IPS-18c (cell line): ENCODE results near the gene DNM2.
A peak's percentile ranks its signal among the peaks of the same experiment; 100 is the strongest.

ENCODE experiments used
- H3K4me3 ChIP-seq: 2 replicates; pipeline ENCODE4 v1.7.0; 2013; ENCODE audit warnings: low read depth, mild to moderate bottlenecking, low read length, moderate library complexity; ENCODE audit not compliant: insufficient read depth
- H3K9me3 ChIP-seq: one replicate; pipeline ENCODE4 v1.6.1; 2013; ENCODE audit warnings: mild to moderate bottlenecking, low read length, moderate library complexity; ENCODE audit not compliant: control insufficient read depth, insufficient read depth

DNM2 gene

DNA sequence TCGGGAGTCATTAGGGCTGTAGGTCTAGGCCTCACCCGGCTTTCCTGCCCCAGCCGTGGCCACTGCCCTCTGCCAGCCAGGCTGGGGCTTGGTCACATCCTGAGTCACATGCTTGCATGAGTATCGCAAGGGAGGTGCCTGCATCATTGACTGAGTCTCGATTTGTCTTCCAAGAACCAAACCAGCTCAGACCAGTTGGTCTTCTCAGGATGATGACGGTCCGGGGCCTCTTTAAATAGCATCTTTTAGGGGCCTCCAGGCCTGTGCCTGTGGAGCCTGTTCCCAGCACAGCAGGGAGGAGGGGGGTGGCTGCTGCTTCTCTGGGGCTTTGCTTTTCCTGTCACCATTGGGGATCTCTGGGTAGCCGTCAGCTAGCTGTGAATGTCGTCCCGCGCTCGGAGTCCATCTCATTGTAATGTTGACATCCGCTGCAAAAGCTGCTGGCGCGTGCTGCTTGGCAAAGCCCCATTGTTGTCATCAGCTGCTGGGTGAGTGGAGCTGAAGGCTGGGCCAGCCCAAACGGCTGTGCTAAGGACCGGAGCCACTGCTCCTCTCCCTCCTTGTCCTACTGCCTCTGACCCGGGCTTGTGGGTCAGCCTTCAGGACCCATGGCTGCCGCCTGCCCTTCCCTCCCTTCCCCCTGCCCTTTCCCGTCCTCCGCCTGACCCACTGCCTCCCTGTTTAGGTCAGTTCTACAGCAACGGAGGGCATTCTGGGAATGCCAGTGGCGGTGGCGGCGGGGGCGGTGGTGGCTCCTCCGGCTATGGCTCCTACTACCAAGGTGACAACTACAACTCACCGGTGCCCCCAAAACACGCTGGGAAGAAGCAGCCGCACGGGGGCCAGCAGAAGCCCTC, 31.0 kb upstream of the DNM2 start:
- no peak overlapping the region for H3K4me3 ChIP-seq

DNA sequence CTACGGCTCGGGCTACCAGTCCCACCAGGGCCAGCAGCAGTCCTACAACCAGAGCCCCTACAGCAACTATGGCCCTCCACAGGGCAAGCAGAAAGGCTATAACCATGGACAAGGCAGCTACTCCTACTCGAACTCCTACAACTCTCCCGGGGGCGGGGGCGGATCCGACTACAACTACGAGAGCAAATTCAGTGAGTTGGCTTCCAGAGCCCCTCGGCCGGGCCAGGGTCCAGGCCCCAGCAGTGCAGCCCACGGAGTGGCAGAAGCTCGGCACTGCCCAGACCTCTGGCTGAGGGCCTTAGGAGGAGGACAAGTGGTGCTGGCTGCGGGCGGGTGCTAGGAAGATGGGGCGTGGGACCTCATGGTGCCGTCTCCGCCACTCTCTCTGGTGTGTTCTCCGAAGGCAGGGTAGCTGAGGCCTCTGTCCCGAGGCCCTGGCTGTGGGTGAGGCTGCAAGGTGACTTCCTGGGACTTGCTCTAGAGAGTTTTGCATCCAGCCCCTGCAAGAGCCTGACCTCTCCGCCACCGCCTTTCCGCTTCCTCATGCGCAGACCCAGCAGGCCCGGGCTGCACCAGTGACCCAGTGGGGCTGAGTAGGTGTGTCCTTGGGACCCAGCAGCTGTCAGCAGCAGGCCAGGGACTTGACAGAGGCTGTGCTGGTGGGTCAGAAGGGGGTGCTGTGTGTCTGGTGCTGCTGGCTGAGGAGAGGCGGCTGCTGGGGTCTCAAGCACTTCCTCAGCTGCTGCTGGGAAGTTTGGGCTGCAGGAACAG, 30.2 kb upstream of the DNM2 start:
- no peak overlapping the region for H3K4me3 ChIP-seq
- no peaks in the 10 kb centered on the region for H3K9me3 ChIP-seq

More for the DNA sequence above, 31.0 kb upstream of the DNM2 start:
- no peaks in the 10 kb centered on the region for H3K9me3 ChIP-seq

DNA sequence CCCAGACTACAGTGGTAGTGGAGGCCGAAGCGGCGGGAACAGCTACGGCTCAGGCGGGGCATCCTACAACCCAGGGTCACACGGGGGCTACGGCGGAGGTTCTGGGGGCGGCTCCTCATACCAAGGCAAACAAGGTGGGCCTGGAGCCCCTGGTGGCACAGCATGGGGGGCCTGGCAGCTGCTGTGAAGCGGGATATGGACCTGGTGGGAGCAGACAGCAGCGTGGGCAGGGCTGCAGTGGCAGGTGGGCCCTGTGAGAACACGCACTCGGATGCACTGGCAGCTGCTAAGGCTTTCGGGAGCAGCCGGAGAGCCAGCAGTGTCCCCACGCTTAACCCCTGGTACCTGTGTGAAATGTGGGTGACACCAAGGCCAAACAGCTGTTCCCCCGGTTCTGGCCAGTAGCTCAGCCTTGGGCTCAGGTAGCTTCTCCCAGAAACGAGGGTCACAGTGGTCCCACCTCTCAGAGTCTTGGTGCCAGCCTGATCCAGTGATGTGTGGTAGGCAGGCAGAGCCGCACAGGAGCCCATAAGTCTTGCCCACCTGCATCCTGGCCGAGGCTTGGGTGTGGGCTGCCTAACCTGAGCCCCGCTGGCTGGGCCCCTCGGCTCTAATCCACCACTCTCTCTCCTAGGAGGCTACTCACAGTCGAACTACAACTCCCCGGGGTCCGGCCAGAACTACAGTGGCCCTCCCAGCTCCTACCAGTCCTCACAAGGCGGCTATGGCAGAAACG, 29.2 kb upstream of the DNM2 start:
- Histone ChIP-seq H3K9me3 (no peaks in the 10 kb centered on the region), H3K4me3 (no peak overlapping the region)

DNA sequence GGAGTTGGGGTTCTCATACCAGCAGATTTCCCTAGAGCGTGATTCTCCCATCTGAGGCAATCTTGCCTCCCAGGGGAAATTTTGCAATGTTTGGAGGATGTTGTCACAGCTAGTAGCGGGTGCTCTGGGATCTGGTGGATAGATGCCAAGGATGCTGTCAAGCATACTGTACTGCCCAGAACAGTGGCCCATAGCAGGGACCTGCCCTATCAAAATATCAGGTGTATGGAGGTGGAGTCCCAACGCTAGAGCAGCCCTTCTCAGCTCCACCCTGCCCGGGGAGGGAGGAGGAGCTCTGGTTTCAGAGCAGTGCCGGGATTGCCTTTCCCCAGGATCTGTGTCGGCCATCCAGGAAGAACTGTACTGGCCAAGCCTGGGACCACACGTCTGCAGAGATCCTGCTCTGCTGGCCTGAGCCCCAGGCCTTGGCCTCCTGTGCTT, 27.5 kb upstream of the DNM2 start:
- H3K9me3 ChIP-seq, result no peaks in the 10 kb centered on the region
- H3K4me3 ChIP-seq, result no peak overlapping the region

DNA sequence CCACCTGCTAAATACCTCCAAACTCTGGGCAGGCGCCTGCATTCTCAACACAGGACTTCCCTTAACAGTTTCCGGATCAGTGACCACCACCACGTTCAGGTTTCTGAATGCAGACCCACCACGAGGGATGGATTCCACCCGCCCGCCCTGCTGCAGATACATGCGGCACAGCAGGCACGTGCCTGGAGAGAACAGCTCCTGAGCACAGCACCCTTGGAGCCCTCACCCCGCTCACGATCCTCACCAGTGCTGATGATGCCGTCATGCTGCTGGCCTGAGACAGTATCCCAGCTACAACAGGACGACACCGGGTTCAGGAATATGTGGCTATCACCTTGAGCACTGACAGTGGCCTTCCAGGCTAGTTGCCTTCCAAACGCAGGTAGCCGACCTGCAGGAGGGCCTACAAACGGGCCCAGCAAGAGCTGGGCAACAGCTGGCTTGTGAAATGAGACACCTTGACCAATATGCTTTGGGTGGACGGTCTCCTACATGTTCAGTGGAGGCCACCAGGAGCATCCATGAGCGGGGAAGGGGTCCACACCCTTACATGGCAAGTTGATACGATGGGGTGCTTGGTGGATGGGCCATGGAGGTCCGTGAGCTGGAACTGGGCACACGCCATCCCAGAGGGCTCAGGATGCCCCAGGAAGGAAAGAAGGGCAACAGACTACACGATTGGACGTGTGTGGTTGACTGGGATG, 26.5 kb upstream of the DNM2 start:
- no peak overlapping the region for H3K4me3 ChIP-seq
- no peaks in the 10 kb centered on the region for H3K9me3 ChIP-seq

DNA sequence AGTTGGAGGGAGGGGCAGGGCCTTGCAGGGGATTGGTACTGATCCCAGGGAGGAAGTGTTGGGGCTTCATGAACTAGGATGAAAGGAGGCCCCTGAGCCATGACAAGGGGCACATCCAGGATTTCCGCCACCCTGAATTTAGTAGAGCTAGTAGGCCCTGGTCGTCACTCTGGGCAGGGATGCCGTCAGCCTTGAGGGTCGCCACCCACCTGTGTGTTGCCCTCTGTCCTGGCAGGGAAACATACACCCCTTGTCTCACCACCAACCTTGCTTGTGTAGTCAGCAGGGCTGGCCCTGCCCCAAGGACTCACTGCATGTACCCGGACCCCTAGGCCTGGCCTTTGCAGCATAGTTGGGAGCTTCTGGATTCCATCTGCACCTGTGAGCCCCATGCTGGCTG, 26.0 kb upstream of the DNM2 start:
- Histone ChIP-seq H3K4me3 (no peak overlapping the region), H3K9me3 (no peaks in the 10 kb centered on the region)

DNA sequence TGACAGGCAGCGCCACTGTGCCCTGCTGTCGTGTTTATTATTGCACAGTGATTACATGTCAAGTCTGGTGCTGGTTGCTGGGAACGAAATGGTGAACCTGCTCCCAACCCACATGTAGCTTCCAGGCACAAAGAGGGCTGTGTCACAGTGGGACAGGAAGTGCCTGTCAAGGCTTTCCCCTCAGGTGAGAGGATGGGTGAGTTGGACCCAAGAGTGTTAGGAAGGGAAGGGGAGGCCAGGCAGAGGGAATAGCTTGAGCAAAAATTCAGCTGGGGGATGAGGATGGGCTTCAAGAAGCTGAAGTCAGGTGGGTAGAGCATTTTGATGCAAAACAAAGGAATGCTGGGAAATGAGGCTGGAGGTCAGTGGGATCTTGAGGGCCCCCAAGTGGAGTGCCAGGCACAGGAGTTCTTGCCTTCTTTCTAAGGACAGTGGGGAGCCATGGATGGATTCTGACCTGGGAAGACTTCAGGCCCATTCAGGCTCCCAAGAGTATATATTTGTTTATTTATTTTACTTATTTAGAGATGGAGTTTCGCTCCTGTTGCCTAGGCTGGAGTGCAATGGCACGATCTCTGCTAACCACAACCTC, 25.1 kb upstream of the DNM2 start:
- no peaks in the 10 kb centered on the region for H3K9me3 ChIP-seq

DNA sequence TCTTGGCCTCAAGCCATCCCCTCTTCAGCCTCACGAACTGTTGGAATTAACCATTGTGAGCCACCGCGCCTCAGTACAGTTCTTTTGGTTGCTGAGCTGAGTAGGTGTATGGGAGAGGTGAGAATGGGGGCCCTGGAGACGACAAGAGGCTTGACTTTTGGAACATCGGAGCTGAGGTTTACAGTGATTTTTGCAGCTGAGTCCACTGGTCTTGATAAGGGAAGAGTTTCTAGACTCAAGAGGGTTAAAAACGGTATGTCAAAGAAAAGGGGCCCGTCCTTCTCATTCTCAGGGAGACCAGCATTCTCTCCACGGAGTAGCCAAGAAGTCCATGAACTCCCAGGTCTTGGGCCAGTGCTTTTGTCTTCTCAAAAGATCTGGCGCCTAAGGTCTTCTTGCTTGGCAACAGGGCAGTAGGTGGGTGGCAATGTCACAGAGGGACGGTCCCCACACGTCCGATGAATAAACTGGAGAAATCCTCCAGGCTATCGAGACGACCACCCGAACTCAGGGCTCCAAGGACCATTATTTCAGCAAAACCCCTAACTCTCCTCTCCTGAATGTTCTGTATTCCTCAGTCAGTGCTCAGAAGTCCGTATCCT, 23.1 kb upstream of the DNM2 start:
- no peak overlapping the region for H3K4me3 ChIP-seq
- no peaks in the 10 kb centered on the region for H3K9me3 ChIP-seq

More for the DNA sequence above, 25.1 kb upstream of the DNM2 start:
- H3K4me3 ChIP-seq, result no peak overlapping the region

DNA sequence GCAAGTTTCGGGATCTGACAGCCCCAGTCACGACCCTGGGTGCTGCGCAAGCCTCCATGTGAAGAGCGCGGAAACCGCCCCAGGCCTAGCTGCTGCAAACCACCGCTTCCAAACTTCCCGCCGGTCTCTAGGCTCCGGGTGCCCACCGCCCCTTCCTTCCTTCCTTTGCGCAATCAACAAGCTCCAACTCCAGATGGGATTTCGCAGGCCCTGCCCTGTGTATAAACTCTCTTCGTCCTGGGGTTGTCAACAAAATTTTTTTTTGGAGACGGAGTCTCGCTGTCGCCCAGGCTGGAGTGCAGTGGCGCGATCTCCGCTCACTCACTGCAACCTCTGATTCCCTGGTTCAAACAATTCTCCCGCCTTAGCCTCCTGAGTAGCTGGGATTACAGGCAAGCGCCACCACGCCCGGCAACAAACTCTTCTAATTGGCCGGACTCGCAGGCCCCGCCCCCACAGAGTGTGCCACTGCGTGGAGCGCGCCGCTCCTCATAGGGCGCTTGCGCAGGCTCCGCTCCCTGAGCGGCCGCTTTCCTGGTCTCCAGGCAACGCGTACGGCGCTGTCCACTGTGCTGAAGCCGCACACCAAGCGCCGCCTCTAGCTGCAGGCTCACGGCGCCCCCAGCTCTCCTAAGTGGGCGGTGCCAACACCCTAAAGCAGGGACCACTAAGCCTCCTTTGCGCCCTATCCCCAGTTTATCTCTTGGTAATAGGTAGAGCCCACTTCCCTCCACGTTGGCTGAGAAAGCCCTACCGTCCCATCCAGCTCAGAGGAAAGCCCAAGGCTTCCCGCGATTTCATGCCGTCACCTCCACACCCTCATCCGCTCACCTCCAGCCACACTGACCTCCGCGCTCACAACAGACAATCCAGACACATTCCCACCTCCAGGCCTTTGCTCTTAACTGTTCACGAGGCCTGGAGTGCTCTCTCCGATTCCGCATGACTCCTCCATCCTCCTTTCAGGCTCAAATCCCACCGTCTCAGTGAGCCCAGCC, 22.2 kb upstream of the DNM2 start:
- no peaks in the 10 kb centered on the region for H3K9me3 ChIP-seq
- H3K4me3 ChIP-seq, result peak overlapping the region; percentile 41; the same call in 1 of the 2 replicates

DNA sequence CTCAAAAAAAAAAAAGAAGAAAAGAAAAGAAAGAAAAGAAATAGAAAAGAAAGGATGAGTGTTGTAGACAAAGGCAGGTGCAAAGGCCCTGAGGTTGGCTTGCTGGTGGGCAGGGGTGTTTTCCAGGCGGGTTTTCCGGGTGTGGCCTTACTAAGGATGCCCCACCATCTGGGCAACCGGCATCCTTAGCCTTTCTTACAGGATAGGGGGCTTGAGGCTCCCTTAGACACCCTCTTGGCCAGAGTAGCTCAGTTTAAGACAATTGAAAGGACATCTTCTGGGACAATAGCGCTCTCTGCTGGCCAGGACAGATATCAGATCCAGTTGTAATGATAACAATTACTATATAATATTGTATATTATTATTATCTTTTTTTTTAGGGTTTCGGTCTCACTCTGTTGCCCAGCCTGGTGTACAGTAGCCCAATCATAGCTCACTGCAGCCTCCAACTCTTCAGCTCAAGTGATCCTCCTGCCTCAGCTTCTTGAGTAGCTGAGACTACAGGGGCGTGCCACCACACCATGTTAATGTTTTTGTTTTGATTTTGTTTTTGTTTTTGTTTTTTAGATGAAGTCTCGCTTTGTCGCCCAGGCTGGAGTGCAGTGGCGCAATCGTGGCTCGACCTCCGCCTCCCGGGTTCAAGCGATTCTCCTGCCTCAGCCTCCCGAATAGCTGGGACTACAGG, 18.1 kb upstream of the DNM2 start:
- no peaks in the 10 kb centered on the region for H3K9me3 ChIP-seq
- no peak overlapping the region for H3K4me3 ChIP-seq

DNA sequence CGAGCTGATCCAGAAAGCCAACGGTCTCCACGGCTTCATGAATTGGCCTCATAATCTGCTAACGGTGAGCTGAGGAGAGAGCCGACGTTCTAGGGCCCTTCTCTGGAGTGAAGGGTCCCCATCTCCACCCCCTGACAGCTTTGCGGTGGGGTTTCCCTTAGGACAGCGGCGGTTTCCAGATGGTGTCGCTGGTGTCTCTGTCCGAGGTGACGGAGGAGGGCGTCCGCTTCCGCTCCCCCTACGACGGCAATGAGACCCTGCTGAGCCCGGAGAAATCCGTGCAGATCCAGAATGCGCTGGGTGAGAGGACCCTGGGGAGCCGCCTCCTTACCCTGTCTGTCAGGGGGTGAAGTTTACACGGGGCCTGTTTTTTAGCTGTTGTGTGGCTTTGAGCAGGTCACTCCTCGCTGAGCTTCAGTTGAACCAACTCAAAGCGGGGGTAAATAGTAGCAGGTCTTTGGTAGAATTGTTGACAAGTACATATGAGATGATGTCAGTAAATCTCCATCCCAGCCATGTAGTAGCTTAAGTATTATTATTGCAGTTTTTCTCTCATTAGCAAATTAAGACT, 15.8 kb upstream of the DNM2 start:
- peak overlapping the region; percentile 93 for H3K4me3 ChIP-seq
- no peaks in the 10 kb centered on the region for H3K9me3 ChIP-seq

DNA sequence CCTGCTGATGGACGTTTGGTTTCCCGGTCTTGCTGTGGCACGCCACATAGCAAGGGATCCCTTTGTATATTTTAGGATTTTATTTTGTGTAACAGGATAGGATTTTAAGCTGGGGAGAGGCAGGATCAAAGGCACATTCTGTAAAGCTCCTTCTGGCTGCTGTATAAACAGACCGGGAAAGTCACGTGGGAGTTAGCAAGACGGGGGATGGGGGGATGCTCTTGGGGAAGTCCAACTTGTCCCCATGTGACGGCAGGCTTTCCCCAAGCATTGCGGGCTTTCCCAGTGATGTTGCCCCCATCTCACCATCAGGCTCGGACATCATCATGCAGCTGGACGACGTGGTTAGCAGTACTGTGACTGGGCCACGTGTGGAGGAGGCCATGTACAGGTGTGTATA, 10.9 kb upstream of the DNM2 start:
- no peaks in the 10 kb centered on the region for H3K9me3 ChIP-seq
- no peak overlapping the region for H3K4me3 ChIP-seq

DNA sequence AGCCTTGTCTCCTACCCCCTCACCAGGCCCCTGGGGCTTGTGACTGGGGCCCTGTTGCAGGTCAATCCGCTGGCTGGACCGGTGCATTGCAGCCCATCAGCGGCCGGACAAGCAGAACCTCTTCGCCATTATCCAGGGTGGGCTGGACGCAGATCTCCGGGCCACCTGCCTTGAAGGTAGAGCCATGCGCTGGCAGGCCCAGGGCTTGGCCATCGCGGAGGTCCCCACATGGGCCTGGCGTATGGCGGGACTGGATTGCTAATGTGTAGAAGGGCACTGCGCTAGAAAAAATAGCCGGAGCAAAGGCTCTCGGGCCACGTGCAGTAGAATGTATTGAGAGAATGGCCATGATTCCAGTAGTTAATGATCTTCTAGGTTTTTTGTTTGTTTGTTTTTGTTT, 10.4 kb upstream of the DNM2 start:
- H3K4me3 ChIP-seq, result no peak overlapping the region
- H3K9me3 ChIP-seq, result no peaks in the 10 kb centered on the region

DNA sequence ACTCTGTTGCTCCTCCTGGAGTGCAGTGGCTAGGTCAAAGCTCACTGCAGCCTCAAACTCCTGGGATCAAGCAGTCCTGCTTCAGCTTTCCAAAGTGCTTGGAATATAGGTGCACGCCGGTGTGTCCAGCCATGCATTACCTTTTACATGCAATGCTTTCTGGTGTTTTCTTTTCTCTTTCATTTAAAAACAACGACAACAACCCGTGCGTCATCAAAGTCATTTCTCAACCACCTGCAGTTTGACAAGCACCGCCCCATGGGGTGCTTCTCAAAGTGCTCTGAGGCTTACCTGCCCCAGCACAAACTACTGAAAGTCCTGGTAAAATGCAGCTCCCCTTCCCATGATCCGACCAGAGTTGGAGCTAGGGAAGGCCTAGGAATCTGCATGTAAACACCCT, 9.6 kb upstream of the DNM2 start:
- Histone ChIP-seq H3K4me3 (no peak overlapping the region), H3K9me3 (no peaks in the 10 kb centered on the region)

DNA sequence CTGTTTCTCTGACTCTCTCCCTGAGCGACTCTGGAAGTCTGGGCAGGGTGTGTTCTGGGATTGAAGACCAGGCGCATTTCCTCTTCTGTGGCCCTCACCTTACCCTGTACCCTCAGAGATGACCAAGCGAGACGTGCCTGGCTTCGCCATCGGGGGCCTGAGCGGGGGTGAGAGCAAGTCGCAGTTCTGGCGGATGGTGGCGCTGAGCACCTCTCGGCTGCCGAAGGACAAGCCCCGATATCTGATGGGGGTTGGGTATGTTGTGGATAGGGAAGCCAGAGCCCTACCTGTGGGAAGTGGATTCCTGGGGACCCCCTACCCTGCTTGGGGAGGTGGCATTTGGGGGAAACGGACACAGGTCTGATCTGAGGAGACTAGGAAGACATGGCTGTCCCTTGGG, 5.8 kb upstream of the DNM2 start:
- H3K4me3 ChIP-seq, result no peak overlapping the region
- H3K9me3 ChIP-seq, result no peaks in the 10 kb centered on the region
